AG04449 (cell line): ENCODE measurements around the gene PPM1L.

Experiments used
- CTCF ChIA-PET: fragments of 350-600 bp; formaldehyde crosslinking; extraction: SDS; loops from one replicate; lab custom pipeline; 2021; ENCODE audit warnings: antibody characterized with exemption; lab: Yijun Ruan, JAX
- POLR2A ChIA-PET: fragments of 400-600, 350-600 bp; formaldehyde crosslinking; extraction: SDS; loops from one replicate; lab custom pipeline; 2020; ENCODE audit warnings: antibody characterized with exemption, inconsistent platforms; lab: Yijun Ruan, JAX
- DNase-seq: peaks from one replicate; pipeline ENCODE4 v3.0.0-alpha.2; 2010; ENCODE audit warnings: low read depth, low spot score
- H3K4me3 ChIP-seq: 2 replicates; pipeline ENCODE4 v1.5.1; 2011; ENCODE audit warnings: low read depth, mild to moderate bottlenecking, control low read depth, low read length
- CTCF ChIP-seq: IDR thresholded peaks from one replicate; pipeline ENCODE4 v1.5.1; 2011; ENCODE audit warnings: mild to moderate bottlenecking, moderate library complexity, low read length, control low read depth, inconsistent platforms; ENCODE audit not compliant: insufficient read depth; ENCODE audit errors: missing control alignments

Gene PPM1L

GRCh38 chr3:160826991-160827390, 71.0 kb downstream of the PPM1L start:
- CTCF ChIA-PET, result no interaction called here
- POLR2A ChIA-PET, result no interaction called here
- H3K4me3 ChIP-seq, result no peak overlapping the region
- no peak for DNase-seq
- TF ChIP-seq CTCF, result no peak

GRCh38 chr3:160827516-160827915, 71.5 kb downstream of the PPM1L start:
- DNase-seq, result no peak
- TF ChIP-seq CTCF, result no peak
- CTCF ChIA-PET, result no interaction called here
- H3K4me3 ChIP-seq, result no peak overlapping the region
- POLR2A ChIA-PET, result no interaction called here

- POLR2A ChIA-PET, result no interaction called here
- CTCF ChIA-PET, result no interaction called here
- no peak for TF ChIP-seq CTCF
These were observed 72.8 kb downstream of the PPM1L start for GRCh38 chr3:160828880-160829279.

GRCh38 chr3:160829486-160830009, 73.5 kb downstream of the PPM1L start:
- H3K4me3 ChIP-seq, result no peak overlapping the region
- CTCF ChIA-PET, result interaction anchor here (1.2 kb wide), 1 partner anchor 13 kb away, joined by 4 read pairs; no protein-coding TSS in a partner anchor
- DNase-seq, result no peak
- no peak for TF ChIP-seq CTCF
- POLR2A ChIA-PET, result no interaction called here

More at GRCh38 chr3:160828880-160829279, 72.8 kb downstream of the PPM1L start:
- DNase-seq, result no peak
- no peak overlapping the region for H3K4me3 ChIP-seq

GRCh38 chr3:160830796-160831195, 74.8 kb downstream of the PPM1L start:
- no peak for TF ChIP-seq CTCF
- POLR2A ChIA-PET, result no interaction called here
- no peak overlapping the region for H3K4me3 ChIP-seq
- DNase-seq, result no peak
- CTCF ChIA-PET, result interaction anchor here (1.2 kb wide), 1 partner anchor 15 kb away, joined by 4 read pairs; no protein-coding TSS in a partner anchor

GRCh38 chr3:160831401-160831800, 75.4 kb downstream of the PPM1L start:
- ChIA-PET CTCF (interaction anchor here (0.6 kb wide), 1 partner anchor 40 kb away, joined by 3 read pairs; no protein-coding TSS in a partner anchor), POLR2A (no interaction called here)
- TF ChIP-seq CTCF, result no peak
- no peak for DNase-seq
- no peak overlapping the region for H3K4me3 ChIP-seq
